BJ (cell line): ENCODE data around the gene METRNL. TPM values are rescaled to one million over a fixed set of nuclear protein-coding genes. Genes with fewer than 3 reads are reported as not detected.

ENCODE experiments used
- CTCF ChIA-PET: fragments of 350-600 bp; formaldehyde crosslinking; extraction: SDS; loops from one replicate; lab custom pipeline; 2021; ENCODE audit warnings: antibody characterized with exemption, inconsistent platforms; lab: Yijun Ruan, JAX
- POLR2A ChIA-PET: fragments of 300-600 bp; sonication (Branson Sonifier 250); formaldehyde crosslinking; extraction: SDS; loops from one replicate; lab custom pipeline; 2021; ENCODE audit warnings: antibody characterized with exemption; lab: Charles Lee
- DNase-seq: peaks from one replicate; pipeline ENCODE4 v3.0.0-alpha.2; 2011; ENCODE audit warnings: low read depth
- H3K27me3 ChIP-seq: 2 replicates; pipeline ENCODE4 v1.6.0; 2011; ENCODE audit warnings: low read length; ENCODE audit not compliant: control insufficient read depth, insufficient read depth
- H3K36me3 ChIP-seq: 2 replicates; pipeline ENCODE4 v1.5.1; 2011; ENCODE audit warnings: low read length; ENCODE audit not compliant: control insufficient read depth, insufficient read depth
- H3K4me3 ChIP-seq: 2 replicates; pipeline ENCODE4 v1.5.1; 2011; ENCODE audit warnings: low read depth, mild to moderate bottlenecking, control low read depth, low read length
- CTCF ChIP-seq: IDR thresholded peaks from 2 replicates; pipeline ENCODE4 v1.5.1; 2011; ENCODE audit warnings: low read depth, mild to moderate bottlenecking, control low read depth, inconsistent platforms, low read length, moderate library complexity; ENCODE audit not compliant: insufficient read depth
- polyA plus RNA-seq: library from polyadenylated mRNA; depleted of rRNA; stranded (reverse); fragments of >200 nt; gene quantifications from 2 replicates; pipeline ENCODE4 v1.2.3, GENCODE V29; 2011

METRNL gene
- polyA plus RNA-seq, 1 experiment = 63.2 TPM

- Histone ChIP-seq H3K4me3 (no peak overlapping the region), H3K36me3 (peaks cover 20% of the 10 kb centered on the region), H3K27me3 (no peaks in the 10 kb centered on the region)
- TF ChIP-seq CTCF = no peak
- ChIA-PET CTCF (interaction anchor here (0.8 to 1.6 kb wide), 4 partner anchors 10 to 301 kb away, joined by 3 to 10 read pairs (median 3); no protein-coding TSS in a partner anchor), POLR2A (interaction anchor here (1.1 kb wide), 1 partner anchor 10 kb away, joined by 3 read pairs; no protein-coding TSS in a partner anchor)
- DNase-seq = no peak
These were observed 3.5 kb downstream of the METRNL start for GRCh38 chr17:83082909-83083367.

GRCh38 chr17:83083368-83084201 lies 4.2 kb downstream of the METRNL start:
- ChIA-PET POLR2A (interaction anchor here (0.6 to 1.1 kb wide), 2 partner anchors 10 to 114 kb away, joined by 3 read pairs; no protein-coding TSS in a partner anchor), CTCF (interaction anchor here (0.6 to 1.6 kb wide), 6 partner anchors 11 to 302 kb away, joined by 3 to 10 read pairs (median 3); no protein-coding TSS in a partner anchor)
- no peak for TF ChIP-seq CTCF
- DNase-seq = peak; percentile 98
- peaks cover 26% of the 10 kb centered on the region for H3K36me3 ChIP-seq
- H3K4me3 ChIP-seq = no peak overlapping the region
- H3K27me3 ChIP-seq = no peaks in the 10 kb centered on the region

DNA sequence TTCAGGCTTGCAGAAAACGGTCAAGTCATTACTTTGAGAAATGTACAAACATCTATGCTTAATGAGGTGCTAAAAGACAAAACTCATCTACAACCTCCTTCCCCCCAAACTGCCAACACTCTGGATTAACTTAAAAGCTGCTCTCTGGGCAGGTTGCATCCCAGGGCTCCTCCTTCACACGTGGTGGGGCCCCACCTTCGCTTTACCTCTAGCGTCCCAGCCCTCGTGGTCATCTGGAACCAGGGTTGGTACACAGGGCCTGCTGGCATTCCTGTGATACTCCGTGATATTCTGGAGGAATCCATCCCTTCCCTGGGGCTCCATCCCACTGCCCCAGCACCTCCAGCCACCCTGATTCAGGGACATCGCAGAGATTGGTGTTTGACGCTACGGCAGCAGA lies 4.8 kb downstream of the METRNL start:
- H3K4me3 ChIP-seq = no peak overlapping the region
- no peak for DNase-seq
- TF ChIP-seq CTCF = no peak
- ChIA-PET CTCF (interaction anchor here (0.5 to 1.6 kb wide), 5 partner anchors 25 to 308 kb away, joined by 3 to 10 read pairs (median 3); no protein-coding TSS in a partner anchor), POLR2A (interaction anchor here (0.6 to 1.1 kb wide), 2 partner anchors 9 to 113 kb away, joined by 3 read pairs; no protein-coding TSS in a partner anchor)
- peaks cover 27% of the 10 kb centered on the region for H3K36me3 ChIP-seq
- no peaks in the 10 kb centered on the region for H3K27me3 ChIP-seq

DNA sequence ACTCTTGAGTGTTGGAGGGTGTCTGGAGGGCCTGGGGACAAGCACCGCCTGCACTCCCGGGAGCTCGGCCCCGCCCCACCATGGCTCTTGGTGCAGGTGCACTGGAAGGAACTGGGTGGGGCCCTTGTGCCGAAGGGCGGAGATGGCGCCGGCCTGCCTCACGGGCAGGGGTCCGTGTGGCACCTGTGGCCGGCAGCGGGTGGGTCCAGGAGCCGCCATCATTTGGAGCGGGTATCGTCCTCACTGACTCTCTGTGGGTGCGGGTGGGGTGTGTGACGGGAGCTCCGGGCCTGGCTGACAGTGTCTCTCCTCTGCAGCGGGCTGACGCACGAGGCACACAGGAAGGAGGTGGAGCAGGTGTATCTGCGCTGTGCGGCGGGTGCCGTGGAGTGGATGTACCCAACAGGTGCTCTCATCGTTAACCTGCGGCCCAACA lies 5.2 kb downstream of the METRNL start:
- no peaks in the 10 kb centered on the region for H3K27me3 ChIP-seq
- ChIA-PET POLR2A (no interaction called here), CTCF (interaction anchor here (0.5 kb wide), 2 partner anchors 12 to 309 kb away, joined by 3 to 4 read pairs; no protein-coding TSS in a partner anchor)
- no peak for DNase-seq
- TF ChIP-seq CTCF = no peak
- H3K36me3 ChIP-seq = peaks cover 27% of the 10 kb centered on the region
- no peak overlapping the region for H3K4me3 ChIP-seq

DNA sequence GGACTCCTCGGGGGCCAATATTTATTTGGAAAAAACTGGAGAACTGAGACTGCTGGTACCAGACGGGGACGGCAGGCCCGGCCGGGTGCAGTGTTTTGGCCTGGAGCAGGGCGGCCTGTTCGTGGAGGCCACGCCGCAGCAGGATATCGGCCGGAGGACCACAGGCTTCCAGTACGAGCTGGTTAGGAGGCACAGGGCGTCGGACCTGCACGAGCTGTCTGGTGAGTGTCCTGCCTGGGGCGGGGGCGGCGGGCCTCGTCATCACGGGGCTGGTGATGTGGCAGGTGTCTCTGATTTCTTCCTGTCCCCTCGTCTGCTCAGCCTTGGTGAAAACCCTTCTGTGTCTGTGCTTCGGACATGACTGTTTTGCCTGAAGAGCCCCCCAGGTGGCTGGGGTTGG lies 5.7 kb downstream of the METRNL start:
- ChIA-PET CTCF (interaction anchor here (0.5 to 0.9 kb wide), 2 partner anchors 12 to 303 kb away, joined by 3 read pairs; no protein-coding TSS in a partner anchor), POLR2A (no interaction called here)
- TF ChIP-seq CTCF = no peak
- no peak for DNase-seq
- Histone ChIP-seq H3K36me3 (peaks cover 29% of the 10 kb centered on the region), H3K4me3 (no peak overlapping the region), H3K27me3 (no peaks in the 10 kb centered on the region)
